H1 (cell line): Measurements from ENCODE around the gene HOXB3. TPM values are rescaled to one million over a fixed set of nuclear protein-coding genes. Genes with fewer than 3 reads are reported as not detected.

Source experiments
- CTCF ChIA-PET: fragments of 300-600 bp; sonication (Branson Sonifier 250); formaldehyde crosslinking; loops from one replicate; lab custom pipeline; 2021; ENCODE audit not compliant: partially characterized antibody; lab: Charles Lee
- POLR2A ChIA-PET: fragments of 300-600 bp; sonication (Branson Sonifier 250); formaldehyde crosslinking; loops from one replicate; lab custom pipeline; 2021; ENCODE audit warnings: inconsistent platforms; ENCODE audit not compliant: partially characterized antibody; lab: Charles Lee
- DNase-seq, 2 experiments: peaks; one replicate each; pipeline versions ENCODE4 v3.0.0 to v3.0.0-alpha.2; 2010 to 2022; ENCODE audit warnings: low spot score in 2 of 2, low read depth in 1 of 2, mixed read lengths in 1 of 2
- FAIRE-seq: peaks from 2 replicates; lab custom pipeline; 2011; peaks lifted over from hg19 to GRCh38; lab: Jason Lieb, UNC
- H2AFZ ChIP-seq: 2 replicates; pipeline ENCODE4 v1.8.1; 2012; ENCODE audit warnings: low read length, inconsistent platforms
- H2AK5ac ChIP-seq: 2 replicates; pipeline ENCODE4 v1.6.1; 2013; ENCODE audit warnings: low read depth, low read length
- H2BK120ac ChIP-seq: replicated peaks from 2 replicates; pipeline ENCODE3; 2013; ENCODE audit warnings: low read depth, low read length, inconsistent platforms
- H2BK12ac ChIP-seq: 2 replicates; pipeline ENCODE4 v1.6.1; 2013; ENCODE audit warnings: low read depth, low read length
- H2BK15ac ChIP-seq: 2 replicates; pipeline ENCODE4 v1.6.1; 2013; ENCODE audit warnings: low read length
- H2BK20ac ChIP-seq: 2 replicates; pipeline ENCODE4 v1.6.1; 2013; ENCODE audit warnings: low read length
- H2BK5ac ChIP-seq: 2 replicates; pipeline ENCODE4 v1.6.1; 2013; ENCODE audit warnings: low read depth, low read length
- H3K14ac ChIP-seq: 2 replicates; pipeline ENCODE4 v1.6.1; 2013; ENCODE audit warnings: inconsistent platforms; ENCODE audit not compliant: insufficient read length
- H3K18ac ChIP-seq: 2 replicates; pipeline ENCODE4 v1.6.1; 2013; ENCODE audit warnings: low read length; ENCODE audit errors: extremely low read depth
- H3K23ac ChIP-seq: 2 replicates; pipeline ENCODE4 v1.6.1; 2013; ENCODE audit warnings: inconsistent platforms; ENCODE audit not compliant: insufficient read length
- H3K23me2 ChIP-seq: 2 replicates; pipeline ENCODE4 v1.6.1; 2013; ENCODE audit warnings: low read depth, low read length
- H3K27ac ChIP-seq: 2 replicates; pipeline ENCODE4 v1.6.1; 2011; ENCODE audit warnings: low read depth, low read length, inconsistent platforms
- H3K27me3 ChIP-seq, 4 experiments: replicated peaks in 1 of 4; 1 replicate in 1 of 4; 2 replicates in 3 of 4; pipeline versions ENCODE4 v1.6.1 to v1.8.1; 2011 to 2013; ENCODE audit warnings: low read length in 3 of 4, mild to moderate bottlenecking in 3 of 4, inconsistent platforms in 2 of 4, mixed read lengths in 2 of 4, moderate library complexity in 1 of 4; ENCODE audit not compliant: control insufficient read depth in 3 of 4, insufficient read depth in 3 of 4; ENCODE audit errors: extremely low read depth in 1 of 4
- H3K36me3 ChIP-seq, 4 experiments: 2 replicates each; pipeline versions ENCODE4 v1.6.1 to v1.8.1; 2011 to 2013; ENCODE audit warnings: mild to moderate bottlenecking in 4 of 4, low read length in 3 of 4, moderate library complexity in 2 of 4, control low read depth in 1 of 4, inconsistent platforms in 1 of 4; ENCODE audit not compliant: insufficient read depth in 4 of 4, control insufficient read depth in 2 of 4
- H3K4ac ChIP-seq: replicated peaks from 2 replicates; pipeline ENCODE3; 2013; ENCODE audit warnings: low read length, low read depth, mixed read lengths, inconsistent platforms; ENCODE audit not compliant: insufficient read length
- H3K4me1 ChIP-seq, 4 experiments: replicated peaks in 1 of 4; 1 replicate in 1 of 4; 2 replicates in 3 of 4; pipeline versions ENCODE4 v1.6.1 to v1.8.1; 2011 to 2013; ENCODE audit warnings: low read length in 3 of 4, inconsistent platforms in 2 of 4, mixed read lengths in 1 of 4; ENCODE audit not compliant: insufficient read depth in 4 of 4, control insufficient read depth in 3 of 4
- H3K4me2 ChIP-seq, 2 experiments: 2 replicates each; pipeline versions ENCODE4 v1.6.1 to v1.8.1; 2011 to 2013; ENCODE audit warnings: low read depth in 2 of 2, low read length in 2 of 2, control low read depth in 1 of 2, inconsistent platforms in 1 of 2, mild to moderate bottlenecking in 1 of 2; ENCODE audit not compliant: insufficient read depth in 1 of 2
- H3K4me3 ChIP-seq, 4 experiments: fragments of 200-600, 300-600 bp in 1 of 4; sonication (generic), shearing (Covaris generic), sonication (Bioruptor Twin) in 1 of 4; 2 replicates each; pipeline versions ENCODE4 v1.5.1 to v1.8.1; 2011 to 2016; ENCODE audit warnings: low read length in 4 of 4, low read depth in 3 of 4, control low read depth in 2 of 4, inconsistent platforms in 2 of 4, mild to moderate bottlenecking in 2 of 4, mixed read lengths in 1 of 4, moderate library complexity in 1 of 4; ENCODE audit not compliant: insufficient read depth in 2 of 4; ENCODE audit errors: extremely low read depth in 1 of 4
- H3K56ac ChIP-seq: replicated peaks from 2 replicates; pipeline ENCODE3; 2013; ENCODE audit warnings: low read depth, mild to moderate bottlenecking, mixed read lengths, low read length, inconsistent platforms; ENCODE audit not compliant: insufficient read length
- H3K79me1 ChIP-seq: 2 replicates; pipeline ENCODE4 v1.6.1; 2013; ENCODE audit warnings: low read depth, low read length, control low read depth
- H3K79me2 ChIP-seq, 2 experiments: 2 replicates each; pipeline versions ENCODE4 v1.6.1 to v1.8.1; 2012 to 2013; ENCODE audit warnings: low read length in 2 of 2, mild to moderate bottlenecking in 2 of 2, inconsistent platforms in 1 of 2; ENCODE audit not compliant: insufficient read depth in 2 of 2, control insufficient read depth in 1 of 2
- H3K9ac ChIP-seq, 4 experiments: replicated peaks in 1 of 4; 1 replicate in 1 of 4; 2 replicates in 3 of 4; pipeline versions ENCODE4 v1.6.1 to v1.8.1; 2011 to 2013; ENCODE audit warnings: low read depth in 3 of 4, low read length in 3 of 4, control low read depth in 2 of 4, mild to moderate bottlenecking in 2 of 4, moderate library complexity in 2 of 4, inconsistent platforms in 1 of 4; ENCODE audit errors: extremely low read depth in 1 of 4
- H3K9me3 ChIP-seq, 2 experiments: 2 replicates each; pipeline versions ENCODE4 v1.6.1 to v1.8.1; 2012 to 2013; ENCODE audit warnings: mild to moderate bottlenecking in 2 of 2, moderate library complexity in 2 of 2, control low read depth in 1 of 2, inconsistent platforms in 1 of 2, low read depth in 1 of 2, low read length in 1 of 2, mixed read lengths in 1 of 2; ENCODE audit not compliant: insufficient read depth in 2 of 2
- H4K20me1 ChIP-seq, 2 experiments: replicated peaks in 1 of 2; 2 replicates each; pipeline versions ENCODE3 to v1.8.1; 2011 to 2013; ENCODE audit warnings: inconsistent platforms in 2 of 2, low read length in 2 of 2, mild to moderate bottlenecking in 1 of 2; ENCODE audit not compliant: insufficient read depth in 2 of 2, control insufficient read depth in 1 of 2
- H4K5ac ChIP-seq: 2 replicates; pipeline ENCODE4 v1.6.1; 2013; ENCODE audit warnings: low read length, low read depth, mixed read lengths, inconsistent platforms; ENCODE audit not compliant: insufficient read length
- H4K8ac ChIP-seq: 2 replicates; pipeline ENCODE4 v1.8.0; 2013; ENCODE audit warnings: mild to moderate bottlenecking, moderate library complexity, low read length, inconsistent platforms; ENCODE audit not compliant: insufficient read depth; ENCODE audit errors: extremely low read depth
- H4K91ac ChIP-seq: replicated peaks from 2 replicates; pipeline ENCODE3; 2013; ENCODE audit warnings: low read length, mixed read lengths, inconsistent platforms; ENCODE audit not compliant: insufficient read length
- CBX8 ChIP-seq: fragments of 300-800, 300-1000 bp; sonication (generic); IDR thresholded peaks from 2 replicates; pipeline ENCODE4 v1.7.1; 2016; ENCODE audit warnings: low read depth, low read length, borderline replicate concordance
- KDM4A ChIP-seq: IDR thresholded peaks from one replicate; pipeline ENCODE4 v1.7.1; 2012; ENCODE audit warnings: low read depth, mild to moderate bottlenecking, moderate library complexity, low read length, inconsistent platforms; ENCODE audit not compliant: severe bottlenecking
- SP2 ChIP-seq: IDR thresholded peaks from 2 replicates; pipeline ENCODE4 v1.6.1; 2012; ENCODE audit warnings: mild to moderate bottlenecking, low read length, inconsistent platforms
- TAF7 ChIP-seq: optimal IDR thresholded peaks from 2 replicates; pipeline ENCODE3; 2011; ENCODE audit warnings: low read depth, mild to moderate bottlenecking, inconsistent platforms, low read length, moderate library complexity, borderline replicate concordance
- ZNF274 ChIP-seq: IDR thresholded peaks from 2 replicates; pipeline ENCODE4 v1.7.0; 2012; ENCODE audit warnings: low read length, borderline replicate concordance; ENCODE audit errors: extremely low read depth
- WGBS, 2 experiments: shearing (Covaris generic) in 1 of 2; methylation state at CpG; one replicate each; pipeline versions ENCODE4 v1.1.6 to v1.1.7; 2013 to 2015; ENCODE audit warnings: low lambda C conversion rate in 2 of 2, mixed read lengths in 2 of 2, inconsistent platforms in 1 of 2, low coverage in 1 of 2, missing lambda C conversion rate in 1 of 2; ENCODE audit not compliant: insufficient replicate concordance in 2 of 2, insufficient coverage in 1 of 2, insufficient read length in 1 of 2; ENCODE audit errors: extremely low coverage in 1 of 2, missing lambda C conversion rate in 1 of 2; 5-methylcytosine and 5-hydroxymethylcytosine counted together
- polyA plus RNA-seq, 7 experiments: library from polyadenylated mRNA; depleted of rRNA in 3 of 7; stranded (reverse) in 5 of 7; unstranded in 2 of 7; fragments of >200 nt in 5 of 7; fragments of 200-250 nt in 2 of 7; gene quantifications; 1 replicate in 5 of 7; 2 replicates in 1 of 7; 4 replicates in 1 of 7; pipeline versions ENCODE4 v1.2.1 to v1.2.3, GENCODE V29; 2011 to 2013; ENCODE audit warnings: missing spikeins in 2 of 7, mixed read lengths in 2 of 7
- total RNA-seq: library from RNA; stranded (reverse); fragmentation: NEBNext Ultra II Directional; extraction: Animal tissue kit (Norgen Biotek cat#: 25700); gene quantifications from 2 replicates; pipeline ENCODE4 v1.2.1, GENCODE V29; 2021

HOXB3 gene
- total and polyA plus RNA-seq, 2 of the 8 experiments (the other 6 are each of a cell fraction or from before 2014, with no cell fraction given): not detected

DNA sequence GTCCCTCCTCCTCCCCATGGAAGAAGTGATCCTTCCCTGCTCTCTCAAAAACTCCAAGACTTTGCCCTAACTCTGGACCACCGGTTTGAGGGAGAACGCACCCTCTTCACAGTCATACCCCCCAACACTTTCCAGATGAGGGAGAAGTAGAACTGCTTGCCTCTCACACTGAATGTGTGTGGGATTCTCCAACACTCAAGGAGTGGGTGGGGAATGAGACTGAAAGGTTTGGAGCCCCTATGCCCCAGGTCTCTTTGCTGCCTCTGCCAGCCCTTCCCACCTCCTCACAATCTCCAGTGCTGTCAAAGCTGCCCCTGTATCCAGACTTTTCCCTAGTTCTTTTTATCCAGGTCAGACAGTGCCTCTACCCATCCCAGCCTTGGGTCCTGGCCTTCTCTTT, 23.3 kb downstream of the HOXB3 start:
- Histone ChIP-seq H3K79me2 (no peaks in the 10 kb centered on the region), H3K36me3 (no peaks in the 10 kb centered on the region; a peak in 1 of 8 replicates), H2BK12ac (peak overlapping the region; percentile 71), H3K23ac (no peak overlapping the region), H4K5ac (no peak overlapping the region), H3K4me2 (no peak overlapping the region), H4K8ac (no peak overlapping the region), H2BK20ac (0 out of 2 replicates have a peak overlapping the region, but pooled peaks have one; percentile 80), H3K4ac (no peak overlapping the region), H3K9me3 (no peaks in the 10 kb centered on the region), H2BK120ac (no peak overlapping the region), H2BK15ac (peak overlapping the region; percentile 65; the same call in 1 of the 2 replicates), H3K23me2 (peaks cover 4% of the 10 kb centered on the region; the same call in 1 of the 2 replicates), H3K27me3 (peaks cover 99 to 100% (median 100%) of the 10 kb centered on the region in 4 experiments), H3K14ac (no peak overlapping the region), H2AFZ (no peak overlapping the region), H2BK5ac (no peak overlapping the region), H3K9ac (no peak overlapping the region), H4K20me1 (peaks cover 2 to 39% of the 10 kb centered on the region in 2 experiments), H3K56ac (no peak overlapping the region), H3K4me1 (peaks cover 0 to 7% (median 4%) of the 10 kb centered on the region in 4 experiments; a peak in 5 of 7 replicates), H3K18ac (peak overlapping the region; percentile 22; the same call in 1 of the 2 replicates), H3K4me3 (no peak overlapping the region), H4K91ac (no peak overlapping the region), H2AK5ac (no peak overlapping the region), H3K79me1 (no peaks in the 10 kb centered on the region), H3K27ac (no peak overlapping the region)
- FAIRE-seq (no peak), DNase-seq (no peak)
- TF ChIP-seq SP2 (no peak), CBX8 (0 out of 2 replicates have a peak, but pooled peaks have one; percentile 16), ZNF274 (no peak), TAF7 (no peak), KDM4A (no peak)
- POLR2A ChIA-PET: interaction anchor here (1.2 kb wide), 1 partner anchor 46 kb away, joined by 3 read pairs; no protein-coding TSS in a partner anchor
- 49% methylated on average over 2 of the region's 2 CpGs; no CpG with 5 or more reads in 1 of the 2 experiments for WGBS, 2 experiments
- CTCF ChIA-PET: interaction anchor here (0.6 to 4.8 kb wide), 10 partner anchors 11 to 368 kb away, joined by 3 to 32 read pairs (median 4); partner anchors contain the start of gene HOXB5
